Islet of Langerhans (tissue), 1 donor: ENCODE data around the gene SMNDC1.
"Not testable (repeated sequence)": the region's sequence is repeated elsewhere in the genome, so short reads cannot be mapped to it uniquely, and the experiment has no call there.

Source experiments
- FAIRE-seq: peaks from one replicate; lab custom pipeline; 2011; peaks lifted over from hg19 to GRCh38; lab: Jason Lieb, UNC

The SMNDC1 gene

GRCh38 chr10:110284262-110284661 is 20.5 kb downstream of the SMNDC1 start:
- no peak for FAIRE-seq

GRCh38 chr10:110279407-110279986 is 25.2 kb downstream of the SMNDC1 start:
- FAIRE-seq = peak; percentile 98

GRCh38 chr10:110278562-110279406 is 25.9 kb downstream of the SMNDC1 start:
- FAIRE-seq = no peak

GRCh38 chr10:110277591-110277990 is 27.1 kb downstream of the SMNDC1 start:
- FAIRE-seq = peak; percentile 87

GRCh38 chr10:110276603-110277002 is 28.1 kb downstream of the SMNDC1 start:
- FAIRE-seq = peak; percentile 5

- no peak for FAIRE-seq
These were observed 29.5 kb downstream of the SMNDC1 start for GRCh38 chr10:110275128-110275729.

- FAIRE-seq = no peak
These were observed 30.1 kb downstream of the SMNDC1 start for GRCh38 chr10:110274647-110275046.

- FAIRE-seq = no peak
These were observed 30.6 kb downstream of the SMNDC1 start for GRCh38 chr10:110274072-110274627.

GRCh38 chr10:110273474-110273873 is 31.2 kb downstream of the SMNDC1 start:
- no peak for FAIRE-seq

- FAIRE-seq = not testable (repeated sequence)
These were observed 31.7 kb downstream of the SMNDC1 start for GRCh38 chr10:110272995-110273394.

- peak; percentile 82 for FAIRE-seq
These were observed 35.1 kb downstream of the SMNDC1 start for GRCh38 chr10:110269374-110270318.

- FAIRE-seq = no peak
These were observed 35.7 kb downstream of the SMNDC1 start for GRCh38 chr10:110268971-110269370.

- peak; percentile 17 for FAIRE-seq
These were observed 36.3 kb downstream of the SMNDC1 start for GRCh38 chr10:110268442-110268841.

GRCh38 chr10:110267276-110267675 is 37.4 kb downstream of the SMNDC1 start:
- no peak for FAIRE-seq

- FAIRE-seq = no peak
These were observed 39.0 kb downstream of the SMNDC1 start for GRCh38 chr10:110265573-110266193.

GRCh38 chr10:110263164-110263563 is 41.6 kb downstream of the SMNDC1 start:
- FAIRE-seq = no peak

- no peak for FAIRE-seq
These were observed 43.8 kb downstream of the SMNDC1 start for GRCh38 chr10:110260746-110261477.

GRCh38 chr10:110259317-110259716 is 45.4 kb downstream of the SMNDC1 start:
- no peak for FAIRE-seq

- no peak for FAIRE-seq
These were observed 46.2 kb downstream of the SMNDC1 start for GRCh38 chr10:110258542-110258941.

- FAIRE-seq = no peak
These were observed 50.3 kb downstream of the SMNDC1 start for GRCh38 chr10:110254467-110254866.

- no peak for FAIRE-seq
These were observed 52.6 kb downstream of the SMNDC1 start for GRCh38 chr10:110252151-110252550.
